Neutrophil (primary cell): ENCODE measurements around the gene TNKS2.

Source experiments
- H3K27ac ChIP-seq: fragments of 200-600 bp; sonication (generic); 2 replicates; pipeline ENCODE4 v1.5.1; 2016; ENCODE audit warnings: mild to moderate bottlenecking, moderate library complexity
- H3K27me3 ChIP-seq: fragments of 200-600 bp; sonication (generic); 2 replicates; pipeline ENCODE4 v1.6.0; 2016; ENCODE audit warnings: mild to moderate bottlenecking
- H3K36me3 ChIP-seq: fragments of 200-600 bp; sonication (generic); 2 replicates; pipeline ENCODE4 v1.5.1; 2017
- H3K4me1 ChIP-seq, 2 experiments: fragments of 200-600 bp in 1 of 2; sonication (generic) in 1 of 2; 1 replicate in 1 of 2; 2 replicates in 1 of 2; pipeline versions ENCODE4 v1.5.1 to v1.6.1; 2013 to 2016; ENCODE audit warnings: low read depth in 1 of 2, low read length in 1 of 2, mild to moderate bottlenecking in 1 of 2, moderate library complexity in 1 of 2; ENCODE audit not compliant: control insufficient read depth in 1 of 2, insufficient read depth in 1 of 2
- H3K4me3 ChIP-seq, 2 experiments: fragments of 200-600 bp in 1 of 2; sonication (generic) in 1 of 2; 1 replicate in 1 of 2; 2 replicates in 1 of 2; pipeline ENCODE4 v1.5.1; 2013 to 2016; ENCODE audit warnings: low read depth in 1 of 2, low read length in 1 of 2, mild to moderate bottlenecking in 1 of 2, moderate library complexity in 1 of 2
- H3K9me3 ChIP-seq: fragments of 200-600 bp; sonication (generic); 2 replicates; pipeline ENCODE4 v1.5.1; 2016
- CTCF ChIP-seq: fragments of 200-600 bp; sonication (generic); IDR thresholded peaks from 2 replicates; pipeline ENCODE4 v1.5.1; 2016; ENCODE audit warnings: antibody characterized with exemption

TNKS2 gene

GRCh38 chr10:91785830-91786229 lies 12.4 kb upstream of the TNKS2 start:
- Histone ChIP-seq H3K4me3 (no peak overlapping the region), H3K27ac (no peak overlapping the region), H3K36me3 (no peaks in the 10 kb centered on the region), H3K9me3 (no peaks in the 10 kb centered on the region), H3K4me1 (no peaks in the 10 kb centered on the region), H3K27me3 (peaks cover 6% of the 10 kb centered on the region)
- TF ChIP-seq CTCF, result no peak

GRCh38 chr10:91787258-91787657 lies 11.0 kb upstream of the TNKS2 start:
- no peaks in the 10 kb centered on the region for H3K9me3 ChIP-seq
- no peaks in the 10 kb centered on the region for H3K36me3 ChIP-seq
- TF ChIP-seq CTCF, result no peak
- peaks cover 6% of the 10 kb centered on the region for H3K27me3 ChIP-seq
- H3K4me1 ChIP-seq, result no peaks in the 10 kb centered on the region
- no peak overlapping the region for H3K4me3 ChIP-seq
- H3K27ac ChIP-seq, result no peak overlapping the region

GRCh38 chr10:91787810-91788209 lies 10.4 kb upstream of the TNKS2 start:
- Histone ChIP-seq H3K4me3 (no peak overlapping the region), H3K36me3 (no peaks in the 10 kb centered on the region), H3K27ac (no peak overlapping the region), H3K27me3 (peaks cover 9% of the 10 kb centered on the region), H3K9me3 (no peaks in the 10 kb centered on the region), H3K4me1 (no peaks in the 10 kb centered on the region)
- no peak for TF ChIP-seq CTCF

DNA sequence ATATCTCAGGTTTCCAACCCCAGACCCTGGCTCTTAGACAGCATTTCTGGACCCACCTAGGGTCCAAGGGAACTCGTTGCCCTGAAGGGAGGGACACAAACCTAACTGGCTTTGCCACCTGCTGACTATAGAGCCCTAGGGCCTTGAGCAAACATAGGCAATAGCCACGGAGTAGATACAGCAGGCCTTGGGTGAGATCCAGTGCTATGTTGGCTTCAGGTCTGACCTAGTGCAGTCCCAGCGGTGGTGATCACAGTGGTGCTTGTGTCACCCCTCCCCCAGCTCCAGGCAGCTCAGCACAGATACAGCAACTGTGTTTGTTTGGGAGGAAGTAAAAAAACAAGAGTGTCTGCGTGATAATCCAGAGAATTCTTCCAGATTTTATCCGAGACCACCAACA lies 9.7 kb upstream of the TNKS2 start:
- Histone ChIP-seq H3K4me3 (no peak overlapping the region), H3K9me3 (no peaks in the 10 kb centered on the region), H3K27ac (no peak overlapping the region), H3K4me1 (no peaks in the 10 kb centered on the region), H3K27me3 (peaks cover 12% of the 10 kb centered on the region), H3K36me3 (no peaks in the 10 kb centered on the region)
- no peak for TF ChIP-seq CTCF

GRCh38 chr10:91796331-91797047 lies 1.7 kb upstream of the TNKS2 start:
- Histone ChIP-seq H3K36me3 (no peaks in the 10 kb centered on the region), H3K27me3 (peaks cover 14% of the 10 kb centered on the region), H3K4me1 (peaks cover 42 to 45% of the 10 kb centered on the region in 2 experiments), H3K27ac (peak overlapping the region; percentile 95), H3K9me3 (no peaks in the 10 kb centered on the region), H3K4me3 (peak overlapping the region; percentile 25 to 43)
- TF ChIP-seq CTCF, result no peak
